Smooth muscle cell (in vitro differentiated cells): ENCODE data around the gene DIP2C. TPM values are rescaled to one million over a fixed set of nuclear protein-coding genes. Genes with fewer than 3 reads are reported as not detected.

Source experiments
- DNase-seq: peaks from one replicate; lab custom pipeline; 2025; ENCODE audit not compliant: unreplicated experiment; lab: John Stamatoyannopoulos, UW
- H2AFZ ChIP-seq: fragments of 200-600 bp; sonication (generic); 2 replicates; pipeline ENCODE4 v1.6.0; 2016; ENCODE audit warnings: antibody characterized with exemption, low read depth, mild to moderate bottlenecking
- H3F3A ChIP-seq: fragments of 200-600 bp; sonication (generic); 2 replicates; pipeline ENCODE4 v1.6.0; 2017; ENCODE audit warnings: antibody characterized with exemption, low read depth
- H3K27ac ChIP-seq: fragments of 200-600 bp; sonication (generic); 2 replicates; pipeline ENCODE4 v1.5.1; 2016; ENCODE audit warnings: low read depth, mild to moderate bottlenecking
- H3K27me3 ChIP-seq: fragments of 200-600 bp; sonication (generic); 2 replicates; pipeline ENCODE4 v1.6.1; 2016; ENCODE audit warnings: low read depth, mild to moderate bottlenecking
- H3K36me3 ChIP-seq: fragments of 200-600 bp; sonication (generic); 2 replicates; pipeline ENCODE4 v1.5.1; 2016; ENCODE audit warnings: low read depth
- H3K4me1 ChIP-seq: fragments of 200-600 bp; sonication (generic); 2 replicates; pipeline ENCODE4 v1.5.1; 2016; ENCODE audit warnings: low read depth
- H3K4me2 ChIP-seq: fragments of 200-600 bp; sonication (generic); 2 replicates; pipeline ENCODE4 v1.6.0; 2016; ENCODE audit warnings: mild to moderate bottlenecking
- H3K4me3 ChIP-seq: fragments of 200-600 bp; sonication (generic); 2 replicates; pipeline ENCODE4 v1.5.1; 2016; ENCODE audit warnings: mild to moderate bottlenecking
- H3K79me2 ChIP-seq: fragments of 200-600 bp; sonication (generic); 2 replicates; pipeline ENCODE4 v1.6.0; 2016; ENCODE audit warnings: low read depth, mild to moderate bottlenecking
- H3K9ac ChIP-seq: fragments of 200-600 bp; sonication (generic); 2 replicates; pipeline ENCODE4 v1.6.0; 2016; ENCODE audit warnings: low read depth
- H3K9me3 ChIP-seq: fragments of 200-600 bp; sonication (generic); replicated peaks from 2 replicates; pipeline ENCODE4 v1.5.1; 2016; ENCODE audit warnings: low read depth
- H4K20me1 ChIP-seq: fragments of 200-600 bp; sonication (generic); 2 replicates; pipeline ENCODE4 v1.6.0; 2016; ENCODE audit warnings: low read depth
- WGBS: methylation state at CpG from one replicate; pipeline ENCODE4 v1.1.7; 2016; ENCODE audit warnings: low lambda C conversion rate; 5-methylcytosine and 5-hydroxymethylcytosine counted together
- polyA plus RNA-seq: library from polyadenylated mRNA; unstranded; fragments of >200 nt; fragmentation: Nextera tagmentation; extraction: Ambion mirVana; gene quantifications from 2 replicates; pipeline ENCODE4 v1.2.1, GENCODE V29; 2016
- total RNA-seq: library from RNA; depleted of rRNA; stranded (reverse); fragments of >200 nt; gene quantifications from 2 replicates; pipeline ENCODE4 v1.2.3, GENCODE V29; 2014
- TF ChIP-seq, protein P1 (sequence below): fragments of 200-600 bp; sonication (generic); IDR thresholded peaks from 2 replicates; pipeline ENCODE4 v1.5.1; 2017; ENCODE audit warnings: borderline replicate concordance, mild to moderate bottlenecking, antibody characterized with exemption; ENCODE audit not compliant: insufficient read depth, poor library complexity, severe bottlenecking

Gene DIP2C
- total and polyA plus RNA-seq, 2 experiments from 2014 or later: 14.9 to 15.3 TPM

DNA sequence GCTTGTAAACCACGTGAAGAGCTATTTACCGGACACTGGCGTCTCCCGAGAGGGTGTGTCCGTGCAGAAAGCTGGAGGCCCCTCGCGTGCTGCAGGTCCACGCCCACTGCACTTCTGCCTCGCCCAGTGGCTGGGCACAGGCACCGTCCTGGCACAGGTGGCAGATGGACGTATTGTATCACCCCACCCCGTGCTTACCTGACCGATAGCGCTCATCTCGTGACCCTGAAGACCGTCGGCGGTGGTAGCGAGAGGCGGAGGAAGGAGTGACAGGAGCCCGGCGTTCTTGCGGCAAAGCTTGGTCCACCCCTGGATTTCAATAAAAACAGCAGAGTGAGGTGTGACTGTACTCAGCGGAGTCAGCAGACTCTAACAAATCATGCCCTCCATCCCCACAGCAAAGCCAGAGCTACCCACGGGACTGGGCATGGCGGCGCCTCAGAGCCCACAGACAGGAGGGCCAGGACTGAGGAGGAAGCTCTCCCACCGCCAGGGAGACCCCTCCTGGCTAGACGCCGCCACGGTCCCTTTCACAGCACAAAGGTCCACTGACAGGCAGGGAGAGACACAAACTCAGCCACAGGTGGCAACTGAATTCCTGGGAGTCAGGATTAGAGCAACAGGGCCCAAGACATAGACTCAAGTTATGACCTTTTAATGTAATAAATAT is 217.1 kb downstream of the DIP2C start:
- Histone ChIP-seq H3K79me2 (no peaks in the 10 kb centered on the region), H4K20me1 (peaks cover 44% of the 10 kb centered on the region), H3K36me3 (no peaks in the 10 kb centered on the region), H3K9me3 (no peaks in the 10 kb centered on the region), H3K4me1 (no peaks in the 10 kb centered on the region), H2AFZ (no peak overlapping the region), H3F3A (no peaks in the 10 kb centered on the region), H3K27ac (no peak overlapping the region), H3K9ac (no peak overlapping the region), H3K4me3 (no peak overlapping the region), H3K4me2 (no peak overlapping the region), H3K27me3 (no peaks in the 10 kb centered on the region)
- no peak for DNase-seq
- TF ChIP-seq, protein P1, sequence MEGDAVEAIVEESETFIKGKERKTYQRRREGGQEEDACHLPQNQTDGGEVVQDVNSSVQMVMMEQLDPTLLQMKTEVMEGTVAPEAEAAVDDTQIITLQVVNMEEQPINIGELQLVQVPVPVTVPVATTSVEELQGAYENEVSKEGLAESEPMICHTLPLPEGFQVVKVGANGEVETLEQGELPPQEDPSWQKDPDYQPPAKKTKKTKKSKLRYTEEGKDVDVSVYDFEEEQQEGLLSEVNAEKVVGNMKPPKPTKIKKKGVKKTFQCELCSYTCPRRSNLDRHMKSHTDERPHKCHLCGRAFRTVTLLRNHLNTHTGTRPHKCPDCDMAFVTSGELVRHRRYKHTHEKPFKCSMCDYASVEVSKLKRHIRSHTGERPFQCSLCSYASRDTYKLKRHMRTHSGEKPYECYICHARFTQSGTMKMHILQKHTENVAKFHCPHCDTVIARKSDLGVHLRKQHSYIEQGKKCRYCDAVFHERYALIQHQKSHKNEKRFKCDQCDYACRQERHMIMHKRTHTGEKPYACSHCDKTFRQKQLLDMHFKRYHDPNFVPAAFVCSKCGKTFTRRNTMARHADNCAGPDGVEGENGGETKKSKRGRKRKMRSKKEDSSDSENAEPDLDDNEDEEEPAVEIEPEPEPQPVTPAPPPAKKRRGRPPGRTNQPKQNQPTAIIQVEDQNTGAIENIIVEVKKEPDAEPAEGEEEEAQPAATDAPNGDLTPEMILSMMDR: no peak
- WGBS: 95% methylated on average over 31 of the region's 31 CpGs

DNA sequence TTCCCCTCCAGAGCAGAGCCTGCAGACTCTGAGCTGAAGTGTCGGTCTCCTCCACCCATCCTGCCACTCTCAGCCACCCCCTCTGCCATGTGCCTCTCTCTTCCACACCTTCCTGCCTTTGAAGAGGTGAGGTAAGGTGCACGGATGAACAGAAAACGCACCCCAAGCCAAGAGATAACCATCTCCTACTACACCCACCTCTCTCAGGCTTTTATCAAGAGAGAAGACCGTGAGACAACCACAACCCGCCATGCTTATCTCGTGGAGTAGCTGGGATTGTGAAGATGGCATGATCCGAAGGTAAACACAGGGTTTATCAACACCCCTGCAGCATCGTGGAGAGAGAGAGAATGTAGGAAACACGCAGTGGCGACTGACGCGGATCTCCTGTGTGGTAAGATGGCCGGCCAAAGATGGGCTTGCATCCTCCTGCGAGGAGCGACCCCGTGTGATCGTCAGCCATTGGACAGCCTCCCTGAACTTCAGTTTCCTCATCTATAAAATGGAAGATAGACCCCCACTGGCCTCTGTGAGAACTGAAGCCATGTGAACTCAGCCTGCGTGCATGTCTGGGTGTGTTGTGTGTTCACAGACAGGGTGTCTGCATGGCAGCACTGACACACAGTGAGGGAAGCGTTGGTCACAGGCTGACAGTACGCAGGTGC is 219.0 kb downstream of the DIP2C start:
- Histone ChIP-seq H3K4me1 (no peaks in the 10 kb centered on the region), H3K36me3 (no peaks in the 10 kb centered on the region)
- WGBS: 96% methylated on average over 20 of the region's 20 CpGs

DNA sequence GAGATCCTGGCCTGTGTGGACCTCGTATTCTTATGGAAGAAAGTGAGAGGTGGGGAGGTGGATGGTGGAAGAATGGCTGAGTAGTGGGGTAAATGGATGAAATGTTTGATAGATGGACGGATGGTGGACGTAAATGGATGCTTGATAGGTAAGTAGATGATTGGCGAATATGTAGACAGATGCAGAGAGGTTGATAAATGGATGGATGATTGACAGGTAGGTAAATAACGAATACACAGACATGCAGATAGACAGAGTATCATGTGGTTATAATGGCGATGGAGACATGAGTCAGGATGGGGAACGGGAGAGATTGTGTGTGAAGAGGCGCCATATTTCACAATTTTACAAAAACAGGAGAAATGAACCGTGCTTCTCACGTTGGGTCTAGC is 219.5 kb downstream of the DIP2C start:
- Histone ChIP-seq H3K4me3 (no peak overlapping the region), H3K27ac (no peak overlapping the region), H3K4me2 (no peak overlapping the region), H4K20me1 (peaks cover 23% of the 10 kb centered on the region), H3K79me2 (no peaks in the 10 kb centered on the region), H3K4me1 (no peaks in the 10 kb centered on the region), H3K9ac (no peak overlapping the region), H2AFZ (no peak overlapping the region), H3K27me3 (no peaks in the 10 kb centered on the region), H3K36me3 (no peaks in the 10 kb centered on the region), H3K9me3 (no peaks in the 10 kb centered on the region), H3F3A (no peaks in the 10 kb centered on the region)
- DNase-seq: no peak
- over 99% methylated on average over 10 of the region's 10 CpGs for WGBS
- TF ChIP-seq, protein P1: no peak

More for the DNA sequence above, 219.0 kb downstream of the DIP2C start:
- Histone ChIP-seq H3K9me3 (no peaks in the 10 kb centered on the region), H3K4me3 (no peak overlapping the region), H3K27me3 (no peaks in the 10 kb centered on the region), H3K27ac (no peak overlapping the region), H3K4me2 (no peak overlapping the region), H2AFZ (no peak overlapping the region), H3K9ac (no peak overlapping the region), H3F3A (no peaks in the 10 kb centered on the region), H4K20me1 (peaks cover 28% of the 10 kb centered on the region), H3K79me2 (no peaks in the 10 kb centered on the region)
- TF ChIP-seq, protein P1: no peak
- no peak for DNase-seq
